Measurements from ENCODE around the gene DYNLL1.
"Not testable (repeated sequence)": the region's sequence is repeated elsewhere in the genome, so short reads cannot be mapped to it uniquely, and the experiment has no call there.

The DYNLL1 gene

DNA sequence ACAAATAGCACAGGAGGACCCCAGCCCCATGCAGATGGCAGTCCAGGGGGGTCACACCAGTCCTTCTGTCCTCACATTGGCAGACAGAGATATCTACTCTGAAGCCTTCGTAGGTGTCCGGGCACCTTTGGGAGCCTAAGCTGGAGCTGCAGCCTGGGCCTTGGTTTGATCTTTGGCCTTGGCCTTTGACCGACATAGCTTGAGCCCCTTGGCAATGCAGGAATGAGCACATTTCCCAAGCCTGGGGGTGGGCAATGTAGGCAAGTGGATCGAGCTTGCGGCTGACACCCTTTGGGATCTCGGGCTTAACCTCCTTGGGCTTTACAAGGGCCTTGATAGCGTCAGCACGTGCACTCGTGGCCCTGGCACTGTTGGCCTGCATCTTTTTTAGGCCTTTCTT, 26.7 kb downstream of the DYNLL1 start:
- DNase-seq: no peak

- peak; percentile 79 for DNase-seq
Measured at GRCh38 chr12:120528861-120529525, 33.1 kb downstream of the DYNLL1 start, which contains the start of gene COQ5. TSS of gene COQ5 (minus strand) at chr12:120529158. CDS start at chr12:120529141, 17 bp downstream.

- DNase-seq: no peak
Measured at GRCh38 chr12:120529641-120530417, 33.9 kb downstream of the DYNLL1 start.

DNA sequence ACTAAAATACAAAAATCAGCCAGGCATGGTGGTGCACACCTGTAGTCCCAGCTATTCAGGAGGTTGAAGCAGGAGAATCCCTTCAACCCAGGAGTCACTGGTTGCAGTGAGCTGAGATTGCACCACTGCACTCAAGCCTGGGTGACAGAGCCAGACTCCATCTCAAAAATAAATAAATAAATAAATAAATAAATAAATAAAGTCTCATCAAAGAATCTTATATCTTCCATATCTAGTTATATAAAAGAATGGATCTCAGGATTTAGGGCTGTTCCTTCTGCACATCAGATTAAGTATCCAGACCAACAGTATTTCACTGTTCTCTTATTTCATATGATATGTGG, 34.5 kb downstream of the DYNLL1 start:
- DNase-seq: not testable (repeated sequence)

DNA sequence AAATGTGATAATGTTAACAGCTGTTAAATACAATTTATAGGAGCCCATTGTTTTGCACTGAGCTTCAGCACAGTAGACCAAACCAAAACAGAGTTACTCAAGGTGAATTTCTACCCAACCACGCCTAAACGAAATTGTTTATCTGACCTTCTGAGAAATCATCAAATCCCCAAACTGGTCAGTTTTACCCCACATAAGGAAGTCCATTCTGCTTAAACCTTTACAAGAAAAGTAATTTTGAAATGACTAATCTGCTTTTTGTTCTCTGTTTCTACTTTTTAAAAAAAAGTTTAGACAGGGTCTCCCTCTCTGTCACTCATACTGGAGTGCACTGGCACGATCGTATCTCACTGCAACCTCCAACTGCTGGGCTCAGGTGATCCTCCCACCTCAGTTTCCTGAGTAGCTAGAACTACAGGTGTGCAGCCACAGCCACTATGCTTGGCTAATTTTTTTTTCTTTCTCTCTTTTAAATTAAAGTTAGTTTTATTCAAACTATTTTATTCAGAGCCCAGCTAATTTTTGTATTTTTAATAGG, 36.9 kb downstream of the DYNLL1 start:
- no peak for DNase-seq

DNA sequence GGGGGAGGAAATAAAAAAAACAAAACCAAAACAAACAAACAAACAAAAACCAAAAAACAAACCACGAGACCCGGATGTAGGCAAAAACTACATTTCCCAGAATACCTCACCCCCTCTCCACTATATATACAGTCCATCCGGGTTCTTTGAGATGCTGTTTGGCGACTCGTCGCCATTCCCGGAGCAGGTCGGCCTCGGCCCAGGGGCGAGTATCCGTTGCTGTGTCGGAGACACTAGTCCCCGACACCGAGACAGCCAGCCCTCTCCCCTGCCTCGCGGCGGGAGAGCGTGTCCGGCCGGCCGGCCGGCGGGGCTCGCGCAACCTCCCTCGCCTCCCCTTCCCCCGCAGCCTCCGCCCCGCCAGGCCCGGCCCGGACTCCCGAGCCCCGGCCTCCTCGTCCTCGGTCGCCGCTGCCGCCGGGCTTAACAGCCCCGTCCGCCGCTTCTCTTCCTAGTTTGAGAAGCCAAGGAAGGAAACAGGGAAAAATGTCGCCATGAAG, 38.3 kb downstream of the DYNLL1 start, which contains the start of gene RNF10:
Gene RNF10 (plus strand): TSS at position 154 of the 500 bp plus-strand sequence. CDS start 456 bp downstream, outside the sequence.
- DNase-seq: peak; percentile 83

GRCh38 chr12:120534703-120535655, 39.1 kb downstream of the DYNLL1 start:
- peak; percentile 53 for DNase-seq

DNA sequence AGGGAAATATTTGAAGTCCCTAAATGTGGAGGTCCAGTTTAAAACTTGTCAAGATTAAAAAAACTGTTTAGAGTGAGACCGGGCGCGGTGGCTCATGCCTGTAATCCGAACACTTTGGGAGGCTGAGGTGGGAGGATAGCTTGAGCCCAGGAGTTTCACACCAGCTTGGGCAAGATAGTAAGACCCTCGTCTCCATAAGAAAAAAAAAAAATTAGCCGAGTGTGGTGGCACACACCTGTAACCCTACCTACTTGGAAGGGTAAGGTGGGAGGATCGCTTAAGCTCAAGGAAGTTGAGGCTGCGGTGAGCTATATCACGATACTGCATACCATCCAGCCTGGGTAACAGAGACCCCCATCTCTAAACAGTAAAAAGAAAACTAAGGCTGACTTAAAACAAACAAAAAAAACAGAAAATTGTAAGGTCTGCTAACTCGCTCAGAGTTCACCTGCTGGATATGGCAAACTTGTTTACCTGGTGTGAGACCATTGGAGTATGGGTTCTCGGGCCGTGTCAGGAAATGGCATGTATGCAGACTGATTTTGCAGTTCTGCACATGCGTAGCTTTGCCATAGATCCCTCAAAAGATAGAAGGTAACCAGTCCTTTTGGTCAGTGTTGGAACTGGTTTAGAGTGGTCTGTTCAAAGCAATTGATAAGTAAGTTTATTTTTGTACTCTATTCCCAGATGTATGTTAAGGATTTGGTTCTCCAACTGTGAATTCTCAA, 40.3 kb downstream of the DYNLL1 start:
- peak; percentile 28 for DNase-seq

- no peak for DNase-seq
Measured at GRCh38 chr12:120537856-120538220, 41.9 kb downstream of the DYNLL1 start.

- DNase-seq: no peak
Measured at GRCh38 chr12:120538281-120539156, 42.6 kb downstream of the DYNLL1 start.

DNA sequence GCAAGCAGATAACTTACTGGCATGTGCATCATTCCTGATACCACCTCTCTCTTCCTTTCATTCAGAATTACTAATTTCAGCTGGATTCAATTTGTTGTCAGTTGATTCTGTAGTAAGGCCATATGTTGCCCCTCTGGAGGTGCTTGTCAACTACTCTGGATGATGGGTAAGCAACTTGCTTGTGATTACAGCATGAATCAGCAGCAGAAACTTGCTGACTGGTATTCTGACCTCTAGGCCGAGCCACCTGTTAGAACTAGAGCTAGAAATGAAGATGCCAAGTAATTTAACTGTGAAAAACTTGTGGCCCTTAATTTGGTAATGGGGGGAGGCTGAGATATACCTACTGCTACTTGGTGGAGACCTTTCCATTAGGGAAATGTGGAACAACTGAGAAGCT, 43.4 kb downstream of the DYNLL1 start:
- DNase-seq: no peak

- no peak for DNase-seq
Measured at GRCh38 chr12:120540445-120540844, 44.5 kb downstream of the DYNLL1 start.

DNA sequence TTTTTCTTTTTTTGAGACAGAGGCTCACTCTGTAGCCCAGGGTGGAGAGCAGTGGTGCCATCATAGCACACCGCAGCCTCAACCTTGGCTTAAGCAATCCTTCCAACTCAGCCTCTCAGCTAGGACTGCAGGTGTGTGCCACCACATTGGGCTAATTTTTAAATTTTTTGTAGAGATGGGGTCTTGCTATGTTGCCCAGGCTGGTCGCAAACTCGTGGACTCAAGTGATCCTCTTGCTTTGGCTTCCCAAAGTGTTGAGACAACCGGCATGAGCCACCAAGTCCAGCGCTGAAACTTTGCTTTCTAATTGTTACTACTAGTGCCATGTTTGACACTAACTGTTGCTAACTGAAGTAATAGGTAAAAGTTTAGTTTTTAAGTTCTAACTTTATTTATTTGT, 46.3 kb downstream of the DYNLL1 start:
- DNase-seq: no peak

DNA sequence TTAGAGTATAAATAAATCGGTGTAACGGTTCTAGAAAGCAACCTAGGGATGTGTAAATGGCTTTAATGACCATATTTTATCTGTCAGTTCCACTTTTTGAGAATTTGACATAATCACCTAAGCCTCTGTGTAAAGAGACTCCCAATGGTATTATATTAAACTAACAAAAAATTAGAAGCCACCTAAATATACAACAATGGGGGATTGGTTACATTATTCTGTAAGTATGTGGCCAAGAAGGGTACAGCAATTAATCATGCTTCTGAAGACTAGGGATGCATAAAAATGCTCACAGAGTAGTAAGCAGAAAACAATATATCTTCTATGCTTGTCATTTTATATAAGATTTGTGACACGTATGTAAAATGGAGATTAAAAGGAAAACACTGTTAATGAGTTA, 48.8 kb downstream of the DYNLL1 start:
- DNase-seq: no peak

DNA sequence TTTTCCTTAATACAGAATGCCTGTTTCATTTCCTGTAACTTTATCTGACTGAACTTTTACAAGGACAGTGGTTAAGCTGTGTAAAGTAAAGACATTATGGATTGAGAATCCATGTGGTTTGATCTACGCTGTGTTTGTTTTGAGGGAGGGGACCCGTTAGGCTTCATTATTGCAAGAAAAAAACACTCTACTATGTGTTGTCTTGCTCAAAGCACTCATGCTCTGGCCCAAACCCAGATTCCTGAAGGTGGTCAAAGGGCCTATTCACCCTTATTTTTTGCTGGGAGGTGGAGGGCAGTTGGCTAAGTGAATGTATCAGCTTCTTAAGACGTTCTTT, 50.1 kb downstream of the DYNLL1 start:
- DNase-seq: no peak
